ENCODE results near the gene UCP1.

- no peak for TF ChIP-seq CTCF (IDR thresholded peaks at IDR 0.05; ENCODE audit: insufficient read depth, low read depth, low read length)
- TF ChIP-seq EZH2 (IDR thresholded peaks at IDR 0.05; ENCODE audit: insufficient read depth, low read length): no peak
These were observed 35.8 kb upstream of the UCP1 start for GRCh38 chr4:140604544-140604943.

Data from astrocyte (in vitro differentiated cells and primary cell).